NCI-H526 (cell line): Measurements from ENCODE around the gene S100A9.
"Not testable (repeated sequence)": the region's sequence is repeated elsewhere in the genome, so short reads cannot be mapped to it uniquely, and the experiment has no call there.

Source experiments
- DNase-seq, 2 experiments: peaks; one replicate each; lab custom pipeline; 2025; lab: John Stamatoyannopoulos, UW

S100A9 gene

GRCh38 chr1:153357853-153358690 is at the start of gene S100A9:
S100A9 (plus strand) TSS chr1:153357854; CDS start chr1:153358284, 430 bp downstream.
- DNase-seq: no peak

DNA sequence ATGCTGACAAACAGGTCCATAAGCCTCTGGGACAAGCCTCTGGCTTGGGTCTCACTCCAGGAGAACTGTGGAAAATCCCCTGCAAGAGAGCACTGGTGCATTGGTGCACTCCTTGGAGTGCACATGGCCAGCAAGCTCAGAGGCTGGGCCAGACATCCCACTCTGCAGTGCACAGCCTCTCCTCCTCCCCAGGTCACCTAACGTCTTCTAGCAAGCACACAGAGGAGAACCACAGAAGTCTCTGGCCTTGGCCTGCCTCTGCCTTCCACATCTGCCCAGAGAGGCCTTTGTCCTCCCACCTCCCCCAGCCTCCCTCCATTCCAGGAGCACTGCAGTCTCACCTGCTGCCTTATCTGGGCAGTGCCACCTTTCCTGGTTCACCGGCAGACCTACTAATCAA is 49.1 kb upstream of the S100A9 start:
- DNase-seq: no peak

- DNase-seq: no peak
Observed at GRCh38 chr1:153309441-153309840, 48.2 kb upstream of the S100A9 start.

- no peak for DNase-seq
Observed at GRCh38 chr1:153310526-153310925, 47.1 kb upstream of the S100A9 start.

DNA sequence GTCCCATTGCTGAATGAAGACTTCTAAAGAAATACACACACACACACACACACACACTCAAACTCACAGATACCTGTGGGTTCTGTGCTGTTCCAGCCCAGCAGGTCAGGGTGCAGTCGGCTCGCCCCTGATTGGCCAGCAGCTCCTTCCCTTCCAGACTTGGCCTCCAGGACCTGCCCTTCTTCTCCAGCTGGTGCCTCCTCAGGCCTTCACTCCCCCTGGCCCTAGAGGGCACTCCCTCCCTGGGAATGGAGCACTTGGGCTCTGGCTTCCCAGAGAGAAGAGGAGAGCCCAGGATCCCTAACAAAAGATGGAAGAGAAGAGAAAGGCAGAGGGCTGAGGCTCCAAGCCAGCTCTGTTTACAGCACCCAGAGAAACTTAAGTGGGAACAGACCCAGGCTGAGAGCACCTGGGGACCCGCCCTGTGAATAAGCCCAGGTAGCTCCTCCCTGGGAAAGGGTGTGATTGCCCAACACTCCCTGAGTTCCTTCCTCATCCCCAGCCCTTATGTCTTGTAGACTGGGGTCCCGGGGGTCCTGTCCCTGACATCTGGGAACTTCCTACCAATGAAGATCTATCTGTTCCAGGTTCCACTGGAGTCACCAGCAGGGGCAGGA is 45.0 kb upstream of the S100A9 start, which contains the start of gene PGLYRP3:
Gene PGLYRP3 (minus strand): TSS at position 383 of the 617 bp plus-strand sequence. CDS start 2,287 bp downstream, outside the sequence.
- DNase-seq: no peak

- no peak for DNase-seq
Observed at GRCh38 chr1:153313288-153313687, 44.4 kb upstream of the S100A9 start.

DNA sequence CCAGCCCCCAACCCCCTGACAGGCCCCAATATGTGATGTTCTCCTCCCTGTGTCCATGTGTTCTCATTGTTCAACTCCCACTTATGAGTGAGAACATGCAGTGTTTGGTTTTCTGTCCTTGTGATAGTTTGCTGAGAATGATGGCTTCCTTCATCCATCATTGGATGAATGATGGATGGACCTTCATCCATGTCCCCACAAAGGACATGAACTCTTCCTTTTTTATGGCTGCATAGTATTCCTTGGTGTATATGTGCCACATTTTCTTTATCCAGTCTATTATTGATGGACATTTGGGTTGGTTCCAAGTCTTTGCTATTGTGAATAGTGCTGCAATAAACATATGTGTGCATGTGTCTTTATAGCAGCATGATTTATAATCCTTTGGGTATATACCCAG is 43.3 kb upstream of the S100A9 start:
- DNase-seq: not testable (repeated sequence)

- DNase-seq: not testable (repeated sequence)
Observed at GRCh38 chr1:153316013-153316412, 41.6 kb upstream of the S100A9 start.

DNA sequence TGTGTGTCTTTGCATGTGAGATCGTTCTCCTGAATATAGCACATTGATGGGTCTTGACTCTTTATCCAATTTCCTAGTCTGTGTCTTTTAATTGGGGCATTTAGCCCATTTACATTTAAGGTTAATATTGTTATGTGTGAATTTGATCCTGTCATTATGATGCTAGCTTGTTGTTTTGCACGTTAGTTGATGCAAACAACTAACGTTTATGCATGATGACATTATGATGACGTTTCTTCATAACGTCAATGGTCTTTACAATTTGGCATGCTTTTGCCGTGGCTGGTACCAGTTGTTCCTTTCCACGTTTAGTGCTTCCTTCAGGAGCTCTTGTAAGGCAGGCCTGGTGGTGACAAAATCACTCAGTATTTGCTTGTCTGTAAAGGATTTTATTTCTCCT is 39.5 kb upstream of the S100A9 start:
- DNase-seq: not testable (repeated sequence)

- DNase-seq: no peak
Observed at GRCh38 chr1:153322568-153322967, 35.1 kb upstream of the S100A9 start.

DNA sequence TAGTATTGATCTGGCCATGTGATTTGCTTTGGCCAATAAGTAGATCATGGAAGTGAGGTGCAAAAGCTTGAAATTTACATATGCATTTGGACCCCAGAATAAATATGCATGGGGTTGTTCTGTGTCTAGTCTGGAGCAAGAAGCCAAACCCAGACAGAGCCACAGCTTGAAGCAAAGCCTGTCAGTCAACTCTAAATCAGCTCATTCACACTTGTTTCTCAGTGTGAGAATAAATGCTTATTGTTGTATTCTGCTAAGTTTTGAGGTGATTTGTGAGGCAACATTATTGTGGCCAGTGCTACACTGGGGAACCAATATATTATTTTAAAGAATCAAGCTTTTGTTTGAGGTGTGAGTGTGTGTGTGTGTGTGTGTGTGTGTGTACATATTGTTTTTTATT is 32.7 kb upstream of the S100A9 start:
- DNase-seq: no peak

- DNase-seq: no peak
Observed at GRCh38 chr1:153333902-153334301, 23.8 kb upstream of the S100A9 start.

- DNase-seq: no peak
Observed at GRCh38 chr1:153336650-153337049, 21.0 kb upstream of the S100A9 start.

DNA sequence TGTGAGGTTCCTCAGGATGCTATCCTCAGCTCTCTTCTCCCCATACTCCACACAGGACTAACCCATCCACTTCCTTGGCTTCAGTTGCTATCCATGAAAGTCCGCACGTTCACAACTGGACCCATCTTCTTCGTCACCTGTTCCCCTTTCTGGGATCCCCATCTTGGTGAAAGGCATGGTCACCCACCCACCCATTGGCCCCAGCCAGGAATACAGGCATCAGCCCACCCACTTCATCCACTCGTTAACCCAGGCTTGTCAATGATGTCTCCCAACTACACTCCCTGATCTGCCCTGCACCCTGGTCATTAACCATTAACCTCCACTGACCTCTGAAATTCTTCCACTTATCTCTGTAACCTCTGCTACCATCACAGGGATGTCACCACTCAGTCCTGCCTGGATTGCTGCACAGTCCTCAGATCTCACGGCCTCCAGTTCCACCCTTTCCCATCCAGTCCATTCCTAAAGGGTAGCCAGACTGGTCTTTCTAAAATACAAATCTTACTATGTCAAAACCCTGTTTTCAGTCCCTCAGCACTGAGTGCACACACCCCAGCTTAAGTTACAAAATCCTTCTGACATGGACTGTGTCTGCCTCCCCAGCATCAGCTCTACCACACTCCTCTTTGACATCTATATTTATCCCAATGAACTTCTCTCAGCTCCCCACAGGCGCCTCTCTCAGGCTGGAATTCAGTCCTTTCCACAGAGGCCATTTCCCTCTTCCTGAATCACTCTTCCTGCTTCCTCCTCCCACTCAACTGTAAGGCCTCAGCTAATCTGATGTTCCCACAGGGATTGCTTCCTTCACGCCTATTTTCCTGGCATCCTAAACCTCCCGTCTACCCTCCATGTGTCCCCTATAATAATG is 19.4 kb upstream of the S100A9 start:
- DNase-seq: no peak

DNA sequence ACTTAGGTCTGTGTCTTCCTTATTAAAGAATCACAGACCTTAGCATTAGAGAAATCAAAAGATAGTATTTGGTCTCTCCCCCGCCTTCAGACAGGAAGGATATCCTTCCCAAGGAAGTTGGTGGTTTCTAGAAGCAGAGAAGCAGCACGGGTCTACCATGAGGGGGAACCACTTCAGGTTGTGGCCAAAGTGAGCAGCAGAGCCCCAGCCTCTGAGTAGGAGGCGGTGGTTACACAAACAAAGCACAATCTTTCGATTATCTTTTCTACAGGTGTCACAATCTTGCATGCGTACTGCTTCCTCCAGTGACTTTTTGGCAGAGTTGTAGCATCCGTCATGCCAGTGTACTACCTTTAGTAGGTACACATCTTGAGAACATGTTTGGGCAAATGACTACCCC is 17.9 kb upstream of the S100A9 start:
- DNase-seq: no peak

DNA sequence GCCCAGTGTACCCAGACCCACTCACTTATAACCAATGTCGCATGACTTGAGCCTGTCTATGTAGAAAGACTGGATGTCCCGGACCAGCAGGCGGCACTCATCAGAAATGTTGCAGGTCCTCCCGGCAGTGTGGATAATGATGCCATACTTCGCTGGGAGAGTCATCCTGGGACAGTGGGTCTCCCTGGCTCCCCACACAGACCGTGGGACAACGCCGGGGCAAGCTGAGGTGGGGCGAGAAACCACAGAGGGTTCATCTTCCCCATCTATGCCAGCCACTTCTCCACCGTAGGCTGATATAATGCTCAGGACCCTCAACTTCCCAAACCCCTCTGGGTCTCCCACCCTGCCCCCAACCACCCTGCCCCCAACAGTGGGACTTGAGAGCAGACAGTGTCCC is 17.3 kb upstream of the S100A9 start:
- no peak for DNase-seq

- no peak for DNase-seq
Observed at GRCh38 chr1:153341431-153341934, 16.2 kb upstream of the S100A9 start.

- no peak for DNase-seq
Observed at GRCh38 chr1:153342178-153342577, 15.5 kb upstream of the S100A9 start.

DNA sequence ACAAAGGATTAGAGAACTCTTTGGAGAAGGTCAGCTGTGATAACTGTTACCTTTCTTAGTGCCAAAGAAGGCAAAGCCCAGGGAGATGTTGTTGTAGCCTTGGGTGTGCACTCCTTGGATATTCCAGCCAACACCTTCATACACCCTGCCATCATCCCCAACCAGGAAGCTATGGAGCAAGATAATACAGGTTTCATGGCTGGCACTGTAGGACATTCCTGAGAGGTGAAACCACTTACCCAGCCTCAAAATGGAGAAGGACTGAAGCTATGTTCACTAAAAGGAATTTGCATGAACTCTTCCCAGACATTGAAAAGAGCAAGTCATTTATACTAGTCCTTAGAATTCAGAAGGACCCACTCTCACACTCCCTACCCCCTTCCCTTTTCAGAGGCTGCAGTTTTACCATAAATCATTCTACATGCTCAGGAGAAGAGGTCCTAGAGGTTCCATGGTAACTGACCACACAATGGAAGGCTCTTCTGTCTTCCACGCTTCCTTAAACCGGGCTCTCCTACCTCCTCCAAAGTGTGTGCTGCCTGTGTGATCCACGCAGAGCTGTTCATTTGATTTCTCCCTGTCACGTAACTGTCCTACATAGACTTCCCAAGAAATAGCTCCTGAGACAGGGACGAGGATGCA is 14.5 kb upstream of the S100A9 start:
- DNase-seq: no peak

DNA sequence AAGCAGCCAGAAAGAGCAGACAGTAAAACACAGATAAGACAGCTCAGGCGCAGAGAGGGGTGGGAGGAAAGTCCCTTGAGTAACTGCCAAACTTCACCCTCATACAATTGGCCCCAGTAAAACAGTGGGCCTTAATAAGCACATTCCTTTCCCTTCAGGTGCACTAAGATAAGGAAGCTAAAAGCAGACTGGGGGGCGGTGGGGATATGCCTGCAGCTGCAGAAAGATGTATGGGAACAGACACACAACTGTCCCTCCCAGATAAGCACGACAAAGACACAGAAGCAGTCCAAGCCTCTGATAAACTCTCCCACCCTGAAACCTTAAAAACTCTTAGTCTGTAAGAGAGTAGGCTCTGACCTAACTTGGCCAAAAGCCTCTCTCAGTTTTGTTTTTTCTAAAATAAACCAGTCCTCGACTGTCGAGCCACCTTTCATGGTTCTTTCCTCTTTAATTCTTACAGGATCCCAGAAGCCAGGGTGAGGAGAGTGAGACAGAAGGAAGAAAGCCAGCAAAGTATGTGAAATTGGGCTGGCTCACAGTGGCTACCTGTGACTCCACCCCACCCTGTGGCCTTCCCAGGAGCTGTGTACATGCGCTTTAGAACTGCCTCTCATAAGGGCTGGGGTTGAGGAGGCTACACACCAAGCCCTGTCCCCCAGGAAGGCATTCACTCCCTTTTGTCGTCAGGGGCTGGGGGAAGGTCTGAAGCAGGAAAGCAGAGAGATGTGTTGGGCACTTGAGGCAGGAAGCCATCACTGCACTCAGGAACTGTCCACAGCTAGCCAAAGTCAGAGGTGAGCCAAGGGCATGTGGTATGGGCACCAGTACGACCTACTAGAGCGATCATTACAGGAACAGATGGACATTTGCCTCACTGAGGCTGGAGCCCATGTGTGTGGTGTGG is 13.6 kb upstream of the S100A9 start:
- DNase-seq: no peak

GRCh38 chr1:153344718-153345025 is 13.0 kb upstream of the S100A9 start:
- no peak for DNase-seq
